Forelimb muscle (tissue), 1 donor: ENCODE results near the gene ZNF48. TPM values are rescaled to one million over a fixed set of nuclear protein-coding genes. Genes with fewer than 3 reads are reported as not detected.

Source experiments
- DNase-seq: peaks from one replicate; pipeline ENCODE4 v3.0.0-alpha.2; 2013; ENCODE audit warnings: low read depth
- polyA plus RNA-seq: library from polyadenylated mRNA; unstranded; fragments of 120-200 nt; gene quantifications from one replicate; pipeline ENCODE4 v1.2.1, GENCODE V29; 2013; ENCODE audit not compliant: insufficient read length

Gene ZNF48
- polyA plus RNA-seq, 1 donor: 5.3 TPM

DNA sequence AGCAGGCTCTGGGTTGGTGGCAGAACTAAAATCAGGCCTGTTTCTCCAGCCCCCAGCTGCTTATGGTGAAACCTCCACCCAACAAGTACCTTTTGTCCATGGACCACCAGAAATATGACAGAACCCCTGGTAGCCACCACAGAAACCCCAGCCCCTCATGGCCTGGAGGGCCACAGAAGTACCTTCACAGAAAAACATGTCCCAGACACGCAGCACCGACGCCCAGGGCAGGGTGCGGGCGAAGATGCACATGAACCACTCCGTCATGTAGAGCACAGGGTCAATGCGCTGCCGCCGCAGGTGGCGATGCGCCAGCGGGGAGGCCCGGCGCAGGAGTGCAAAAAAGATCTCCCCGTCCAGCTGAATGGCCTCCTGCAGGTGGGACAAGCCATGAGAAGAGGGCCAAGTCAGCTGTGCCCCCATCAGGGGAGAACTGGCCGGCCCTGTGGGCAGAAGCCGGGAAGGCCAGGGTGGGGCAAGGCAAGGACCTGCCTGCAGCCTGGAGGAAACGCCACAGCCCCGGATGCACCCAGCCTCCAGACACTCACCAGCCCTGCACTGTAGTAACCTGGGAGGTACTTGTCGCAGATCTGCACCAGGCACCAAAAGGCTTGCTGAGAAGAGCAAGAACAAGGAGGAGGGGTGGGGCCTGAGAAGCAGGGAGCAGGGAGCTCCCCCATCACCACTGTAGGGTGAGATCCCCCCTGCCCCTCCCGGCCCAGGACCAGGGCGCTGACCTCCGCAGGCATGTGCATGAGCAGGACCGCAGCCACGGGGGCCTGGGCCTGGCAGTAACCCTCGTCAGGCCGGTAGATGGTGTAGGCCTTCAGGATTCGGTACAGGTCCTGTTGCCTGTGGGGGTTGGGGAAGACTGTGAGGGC is 36.0 kb upstream of the ZNF48 start:
- no peak for DNase-seq

DNA sequence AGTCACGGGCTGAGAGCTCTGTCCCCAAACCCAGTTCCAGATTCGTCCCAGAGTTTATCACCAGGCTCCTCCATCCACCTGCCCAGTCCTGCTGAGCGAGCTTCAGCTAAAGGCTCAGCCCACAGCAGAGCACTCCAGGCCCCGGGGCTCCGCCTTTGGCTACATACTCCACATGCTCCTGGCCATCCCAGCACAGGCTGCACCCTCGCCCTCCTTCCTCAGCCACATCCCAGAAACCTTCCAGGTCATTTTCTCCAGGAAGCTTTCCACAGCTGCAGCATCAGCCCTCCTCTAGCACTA is 35.4 kb upstream of the ZNF48 start:
- DNase-seq: no peak

DNA sequence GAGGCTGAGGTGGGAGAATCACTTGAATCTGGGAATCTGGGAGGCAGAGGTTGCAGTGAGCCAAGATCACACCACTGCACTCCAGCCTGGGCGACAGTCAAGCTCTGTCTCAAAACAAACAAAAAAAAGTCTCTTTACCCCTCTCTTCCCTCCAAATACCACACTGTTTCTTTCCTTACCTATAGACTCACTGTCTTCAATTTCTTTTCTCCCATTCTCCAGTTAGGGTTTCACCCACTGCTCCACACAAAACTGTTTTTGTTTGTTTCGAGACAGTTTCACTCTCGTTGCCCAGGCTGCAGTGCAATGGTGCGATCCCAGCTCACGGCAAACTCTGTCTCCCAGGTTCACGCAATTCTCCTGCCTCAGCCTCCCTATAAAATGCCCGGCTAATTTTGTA is 34.0 kb upstream of the ZNF48 start:
- DNase-seq: no peak

DNA sequence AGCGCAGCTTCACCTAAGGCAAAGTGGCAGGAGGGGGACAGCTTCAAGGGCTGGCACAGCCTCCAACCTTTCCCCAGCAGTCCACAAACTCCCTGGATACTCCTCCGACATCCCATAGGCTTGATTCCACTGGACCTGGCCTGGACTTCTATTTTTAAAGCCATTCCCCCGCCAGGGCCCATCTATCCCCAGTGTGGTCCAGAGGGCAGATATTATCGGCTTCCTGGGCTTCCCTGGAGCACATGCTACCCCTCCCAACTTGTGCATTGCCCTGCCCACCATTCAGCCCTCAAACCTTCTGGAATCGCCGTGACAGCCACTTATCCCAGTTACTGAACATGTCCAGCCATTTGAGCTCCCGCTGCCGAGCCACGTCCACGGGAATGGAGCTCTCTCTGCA is 30.0 kb upstream of the ZNF48 start:
- DNase-seq: no peak

DNA sequence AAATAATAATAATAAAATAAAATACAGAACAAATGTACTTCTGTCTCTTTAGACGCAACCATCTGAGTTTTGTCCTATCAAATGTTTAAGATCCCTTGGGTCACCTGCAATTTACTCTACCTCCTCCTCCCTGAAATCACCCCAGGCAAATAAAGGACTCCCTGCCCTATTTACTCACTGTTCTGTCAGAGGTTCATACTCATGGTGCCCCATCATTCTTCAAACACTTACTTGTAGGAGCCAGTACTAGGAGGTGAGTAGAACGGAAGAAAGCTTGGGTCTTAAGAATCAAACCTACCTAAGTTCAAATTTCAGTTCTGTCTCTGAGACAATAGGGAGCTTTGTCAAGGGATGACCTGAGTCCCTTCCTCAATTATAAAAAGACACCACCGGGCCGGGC is 28.7 kb upstream of the ZNF48 start:
- DNase-seq: no peak

DNA sequence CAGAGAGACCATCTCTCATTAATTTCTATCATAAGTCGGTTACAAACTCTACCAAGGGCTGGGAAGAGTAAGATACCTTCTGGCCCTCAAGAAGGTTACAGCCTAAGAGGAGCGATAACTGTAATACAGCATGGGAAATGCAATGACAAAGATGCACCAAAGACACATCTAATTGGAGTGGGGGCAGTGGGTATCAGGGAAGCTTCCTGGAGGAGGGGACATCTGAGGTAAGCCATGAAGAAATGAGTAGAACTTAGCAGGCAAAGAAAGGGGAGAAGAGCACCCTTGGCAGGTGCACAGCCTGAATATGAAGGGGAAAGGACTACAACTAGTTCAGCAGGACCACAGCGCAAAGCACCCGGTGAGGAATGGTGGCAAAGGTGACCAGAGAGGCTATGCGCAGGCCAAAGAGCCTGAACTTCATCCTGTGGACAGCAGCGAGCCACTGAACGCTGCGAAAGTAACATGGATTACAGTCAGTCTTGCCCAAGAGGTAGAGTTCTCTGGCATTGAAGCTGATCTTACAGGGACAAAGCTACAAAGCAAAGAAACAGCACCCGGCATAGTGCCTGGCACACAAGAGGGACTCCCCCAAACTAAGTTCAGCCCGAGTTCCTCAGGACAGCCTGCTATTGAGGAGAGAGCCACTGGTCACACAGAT is 27.7 kb upstream of the ZNF48 start:
- no peak for DNase-seq

DNA sequence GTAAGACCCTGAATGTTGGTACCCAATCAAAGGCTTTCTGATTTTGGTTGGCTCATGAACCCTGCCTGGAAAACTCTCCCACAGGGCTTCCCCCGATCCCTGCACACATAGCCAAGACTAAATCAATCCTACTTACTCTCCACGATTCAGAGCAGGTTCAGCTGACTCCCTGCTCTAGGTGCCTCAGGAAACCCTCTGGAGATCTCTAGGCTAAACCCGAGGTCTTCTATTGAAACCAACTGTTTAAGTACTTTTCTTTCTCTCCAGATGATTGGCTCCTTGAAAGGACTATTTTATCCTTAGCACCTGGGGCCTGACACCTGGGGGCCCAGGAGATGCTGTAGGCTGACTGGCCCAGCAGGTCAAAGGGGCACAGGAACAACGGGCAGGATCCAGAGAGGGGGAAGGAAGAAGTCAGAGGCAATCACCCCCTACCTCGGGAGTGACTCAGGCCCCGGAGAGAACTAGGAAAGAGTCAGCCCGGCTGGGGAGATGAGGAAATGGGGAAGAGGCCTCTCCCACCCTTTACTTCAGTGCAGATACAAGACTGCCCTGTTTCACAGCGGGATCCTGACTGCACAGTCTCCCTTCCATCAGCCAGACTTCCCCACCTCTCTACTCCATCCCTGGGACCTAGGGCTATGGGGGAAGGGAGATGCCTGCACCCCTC is 27.0 kb upstream of the ZNF48 start:
- no peak for DNase-seq

DNA sequence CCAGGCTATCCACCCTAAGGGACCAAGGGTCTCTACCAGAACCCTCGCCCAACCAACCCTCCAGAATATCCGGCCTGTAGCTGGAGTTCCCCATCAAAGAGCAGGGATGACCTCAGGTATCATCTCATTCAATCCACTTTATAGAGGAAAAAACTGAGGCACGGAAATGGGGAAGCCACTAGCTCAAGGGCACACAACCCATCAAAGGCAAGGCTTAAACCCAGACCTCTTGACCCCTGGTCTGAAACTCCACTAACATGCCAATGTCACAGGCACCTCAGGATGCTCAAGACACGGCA is 26.5 kb upstream of the ZNF48 start:
- DNase-seq: no peak

DNA sequence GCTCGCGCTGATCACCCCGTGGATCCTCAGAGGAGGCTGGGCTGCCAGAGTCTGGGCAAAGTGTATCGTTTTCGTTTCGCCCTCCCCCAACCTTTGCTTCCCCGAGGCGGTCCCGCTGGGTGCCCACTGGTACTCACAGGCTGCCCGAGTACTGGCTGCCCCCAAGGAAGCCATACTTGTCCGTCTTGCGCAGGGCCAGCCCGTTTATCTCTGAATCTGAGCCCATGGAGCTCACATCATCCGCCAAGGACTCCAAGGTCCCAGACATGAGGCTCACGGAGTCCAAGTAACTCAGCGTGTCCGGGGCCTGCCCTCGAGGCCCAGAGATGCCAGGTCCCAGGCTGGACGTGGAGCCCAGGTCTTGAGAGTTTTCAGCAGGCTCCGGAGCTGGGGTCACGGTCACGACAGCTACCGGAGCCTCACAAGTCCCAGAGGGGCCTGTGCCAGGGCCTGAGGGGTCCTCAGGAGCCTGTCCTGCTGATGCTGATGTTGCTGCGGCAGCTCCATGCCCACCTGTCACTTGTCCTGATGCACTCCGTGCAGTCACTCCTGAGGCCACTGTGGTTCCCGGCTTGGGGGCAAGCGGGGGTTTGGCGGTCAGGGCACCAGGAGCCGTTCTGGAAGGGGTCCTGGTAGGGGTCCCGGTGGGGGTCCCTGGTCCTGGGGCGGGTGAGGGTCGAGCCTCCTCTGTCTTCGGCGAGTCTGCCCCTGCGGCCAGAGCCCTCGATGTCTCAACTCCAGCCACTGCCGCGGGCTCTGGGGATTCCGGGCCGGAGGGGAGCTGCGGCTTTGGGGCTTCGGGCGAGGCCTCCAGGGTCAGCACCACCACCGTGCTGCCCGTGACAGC is 25.9 kb upstream of the ZNF48 start:
- DNase-seq: no peak

DNA sequence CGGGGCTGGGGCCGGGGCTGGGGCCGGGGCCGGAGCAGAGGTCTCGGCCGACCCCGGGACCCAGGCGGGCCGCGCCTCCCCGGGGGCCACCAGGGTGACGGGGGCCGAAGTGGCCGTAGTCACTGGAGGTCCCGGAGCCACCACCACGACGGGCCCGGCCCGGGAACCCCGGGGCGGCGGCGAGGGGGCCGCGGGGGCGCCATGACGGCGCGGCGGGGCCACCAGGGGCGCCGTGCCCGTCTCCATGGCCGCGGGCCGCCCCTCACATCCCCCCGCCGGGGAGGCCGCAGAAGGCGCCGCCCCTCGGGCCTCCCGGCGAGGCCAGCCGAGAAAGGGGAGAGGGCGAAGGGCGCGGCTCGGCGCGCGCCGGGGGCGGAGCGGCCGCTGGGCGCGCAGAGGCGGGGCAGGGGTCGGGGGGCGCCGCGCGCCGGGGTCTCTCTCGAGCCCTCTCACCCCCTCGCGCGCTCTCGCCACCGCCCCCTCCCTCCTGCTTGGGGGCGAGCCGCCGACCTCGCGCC is 25.2 kb upstream of the ZNF48 start:
- no peak for DNase-seq

DNA sequence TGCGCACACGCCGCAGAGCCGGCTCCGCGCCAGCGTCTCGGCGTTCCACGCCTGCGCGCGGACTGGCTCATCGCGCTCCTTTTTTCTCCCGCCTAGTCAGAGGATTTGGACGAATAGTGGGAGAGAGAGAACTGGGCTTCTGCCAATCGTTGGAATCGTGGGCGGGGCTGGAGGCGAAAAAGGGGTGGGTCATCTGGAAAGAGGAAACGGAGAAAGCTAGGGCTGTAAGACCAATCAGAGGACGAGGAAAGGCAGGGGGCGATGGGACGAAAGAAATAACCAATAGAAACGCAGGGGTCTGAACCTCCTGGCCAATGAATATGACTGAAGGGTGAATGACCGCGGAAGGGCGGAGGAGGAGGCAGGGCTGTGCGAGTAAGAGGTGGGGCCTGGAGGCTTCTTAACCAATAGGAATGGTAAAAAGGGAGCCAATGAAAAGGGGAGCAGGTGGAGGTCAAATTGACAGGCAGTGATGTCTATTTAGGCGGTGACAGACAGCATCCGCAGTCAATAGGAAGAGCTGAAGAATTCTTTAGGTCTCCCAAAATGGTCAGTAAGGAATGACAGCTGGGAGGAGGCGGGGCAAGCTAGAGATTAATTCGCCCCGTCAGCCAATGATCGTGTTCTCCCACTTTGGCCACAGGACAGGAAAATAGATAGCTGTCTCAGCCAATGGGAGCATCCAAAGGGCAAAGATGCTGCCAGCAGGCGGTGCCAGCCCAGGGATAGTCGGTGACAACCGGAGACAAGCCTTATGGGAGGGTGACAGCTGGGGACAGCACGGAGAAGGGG is 24.6 kb upstream of the ZNF48 start, which contains the start of gene TBC1D10B:
Gene TBC1D10B (minus strand): TSS at position 39 of the 792 bp plus-strand sequence. CDS start 311 bp downstream, outside the sequence.
- DNase-seq: peak; percentile 99

DNA sequence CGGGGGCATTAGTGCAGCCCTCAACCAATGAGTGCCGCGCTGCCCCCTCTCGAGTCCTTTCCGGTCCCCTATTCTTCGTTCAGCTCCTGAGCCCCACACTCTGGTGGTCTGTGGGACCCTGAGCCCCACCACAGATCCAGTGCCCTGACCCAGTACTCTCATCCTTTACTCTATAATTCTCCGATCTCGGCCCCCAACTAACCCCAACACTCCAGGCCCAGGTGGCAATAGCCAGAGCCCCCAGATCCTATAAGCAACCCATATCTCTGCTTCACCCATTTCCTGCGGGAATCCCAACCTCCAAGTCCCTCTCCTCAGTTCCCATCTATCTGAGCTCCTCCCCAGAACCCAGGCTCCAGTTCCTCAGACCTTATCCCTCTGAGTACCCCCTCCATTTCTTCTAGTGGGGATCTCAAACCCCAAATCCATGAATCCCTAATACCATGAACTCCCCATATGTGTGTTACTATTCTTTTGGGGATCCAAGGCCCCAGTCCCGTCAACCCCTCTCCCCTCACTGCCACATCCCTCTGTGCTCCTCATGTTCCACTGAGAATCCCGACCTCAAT is 23.9 kb upstream of the ZNF48 start:
- no peak for DNase-seq

DNA sequence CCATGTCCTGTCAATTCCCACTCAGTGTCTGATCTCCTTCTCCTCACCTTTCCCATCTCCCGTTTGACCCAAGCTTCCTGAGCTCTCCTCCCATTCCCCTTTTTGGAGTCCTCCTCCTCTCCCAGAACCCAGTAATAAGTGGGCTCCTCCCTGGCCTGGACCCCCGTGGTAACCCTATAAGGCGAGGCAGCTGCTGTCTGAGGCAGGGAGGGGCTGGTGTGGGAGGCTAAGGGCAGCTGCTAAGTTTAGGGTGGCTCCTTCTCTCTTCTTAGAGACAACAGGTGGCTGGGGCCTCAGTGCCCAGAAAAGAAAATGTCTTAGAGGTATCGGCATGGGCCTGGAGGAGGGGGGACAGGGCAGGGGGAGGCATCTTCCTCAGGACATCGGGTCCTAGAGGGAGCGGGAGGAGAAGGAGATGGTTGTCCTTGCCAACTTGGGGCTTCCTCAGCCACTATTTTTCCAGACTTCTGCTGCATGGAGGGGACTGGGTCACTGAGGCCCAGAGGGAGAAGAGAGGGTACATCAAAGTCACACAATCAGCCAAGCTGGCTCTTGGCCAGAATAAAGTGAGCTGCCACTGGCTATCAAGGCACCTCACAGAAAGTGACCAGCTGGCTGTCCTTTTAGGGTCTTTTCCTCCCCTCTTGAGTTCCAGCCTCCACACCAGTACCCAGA is 23.0 kb upstream of the ZNF48 start:
- no peak for DNase-seq

DNA sequence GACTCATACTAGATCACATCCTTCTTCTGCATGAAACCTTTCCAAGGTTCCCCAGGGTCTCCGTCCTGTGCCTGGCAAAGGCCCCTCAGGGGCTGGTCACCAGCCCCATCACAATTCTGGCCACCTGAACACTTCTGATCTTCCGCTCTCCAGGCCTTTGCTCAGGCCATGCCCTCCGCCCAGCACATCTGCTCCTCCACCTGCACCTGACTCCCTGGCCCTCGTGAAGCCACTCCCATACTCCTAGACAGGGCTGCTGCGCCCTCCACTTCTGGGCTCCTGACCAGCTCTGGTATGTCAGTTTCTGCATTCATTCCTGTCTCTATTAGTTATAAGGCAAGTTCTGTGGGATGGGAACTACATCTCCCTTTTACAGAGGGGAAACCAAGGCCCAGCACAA is 22.5 kb upstream of the ZNF48 start:
- no peak for DNase-seq

DNA sequence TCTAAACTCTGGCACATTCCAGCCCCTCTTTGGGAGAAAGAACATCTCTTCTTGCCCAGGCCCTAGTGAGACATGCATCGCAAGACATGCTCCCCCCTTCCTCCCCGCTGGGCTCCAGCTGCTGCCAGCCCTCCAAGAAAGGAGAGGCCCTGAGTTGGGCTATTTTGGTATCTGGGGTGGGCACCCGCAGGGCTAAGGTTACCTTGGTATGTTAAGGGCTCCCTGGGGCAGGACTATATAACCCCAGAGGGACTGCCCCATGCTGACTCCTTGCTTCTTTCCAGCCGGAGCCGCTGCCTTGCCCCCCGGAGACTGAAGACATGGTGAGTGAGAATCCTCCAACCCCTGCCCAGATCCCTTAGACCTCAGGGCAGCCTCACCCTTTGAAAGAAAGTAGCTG is 20.7 kb upstream of the ZNF48 start, which contains the start of gene MYL11:
Gene MYL11 (plus strand): TSS at position 265 of the 400 bp plus-strand sequence. CDS start 56 bp downstream, at position 321.
- no peak for DNase-seq

DNA sequence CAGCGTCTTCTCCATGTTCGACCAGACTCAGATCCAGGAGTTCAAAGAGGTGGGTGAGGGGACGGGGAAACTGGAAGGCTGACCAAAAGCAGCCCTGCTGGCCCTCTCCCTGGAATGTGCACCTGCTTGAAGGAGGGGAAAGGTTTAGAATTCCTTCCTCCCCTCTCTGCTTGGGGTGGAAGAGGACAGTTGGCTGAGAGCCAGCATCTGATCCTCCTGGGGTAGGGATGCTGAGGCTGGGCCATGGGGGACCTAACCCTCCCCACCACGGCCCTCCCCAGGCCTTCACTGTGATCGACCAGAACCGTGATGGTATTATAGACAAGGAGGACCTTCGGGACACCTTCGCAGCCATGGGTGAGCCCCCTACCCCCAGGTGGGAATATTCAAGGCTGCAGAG is 19.4 kb upstream of the ZNF48 start:
- no peak for DNase-seq

DNA sequence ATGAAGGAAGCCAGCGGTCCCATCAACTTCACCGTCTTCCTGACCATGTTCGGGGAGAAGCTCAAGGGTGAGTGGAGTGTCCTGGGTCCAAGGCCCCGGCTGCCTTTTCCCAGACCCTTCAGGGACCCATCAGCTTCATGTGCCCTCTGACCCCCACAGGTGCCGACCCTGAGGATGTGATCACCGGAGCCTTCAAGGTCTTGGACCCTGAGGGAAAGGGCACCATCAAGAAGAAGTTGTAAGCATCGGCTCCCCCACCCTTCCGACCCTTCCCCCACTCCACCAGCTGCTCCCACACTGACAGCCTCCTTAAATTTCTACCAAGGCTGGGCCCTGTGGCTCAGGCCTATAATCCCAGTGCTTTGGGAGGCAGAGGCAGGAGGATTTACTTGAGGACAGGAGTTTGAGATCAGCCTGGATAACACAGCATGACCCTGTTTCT is 18.7 kb upstream of the ZNF48 start:
- DNase-seq: no peak

DNA sequence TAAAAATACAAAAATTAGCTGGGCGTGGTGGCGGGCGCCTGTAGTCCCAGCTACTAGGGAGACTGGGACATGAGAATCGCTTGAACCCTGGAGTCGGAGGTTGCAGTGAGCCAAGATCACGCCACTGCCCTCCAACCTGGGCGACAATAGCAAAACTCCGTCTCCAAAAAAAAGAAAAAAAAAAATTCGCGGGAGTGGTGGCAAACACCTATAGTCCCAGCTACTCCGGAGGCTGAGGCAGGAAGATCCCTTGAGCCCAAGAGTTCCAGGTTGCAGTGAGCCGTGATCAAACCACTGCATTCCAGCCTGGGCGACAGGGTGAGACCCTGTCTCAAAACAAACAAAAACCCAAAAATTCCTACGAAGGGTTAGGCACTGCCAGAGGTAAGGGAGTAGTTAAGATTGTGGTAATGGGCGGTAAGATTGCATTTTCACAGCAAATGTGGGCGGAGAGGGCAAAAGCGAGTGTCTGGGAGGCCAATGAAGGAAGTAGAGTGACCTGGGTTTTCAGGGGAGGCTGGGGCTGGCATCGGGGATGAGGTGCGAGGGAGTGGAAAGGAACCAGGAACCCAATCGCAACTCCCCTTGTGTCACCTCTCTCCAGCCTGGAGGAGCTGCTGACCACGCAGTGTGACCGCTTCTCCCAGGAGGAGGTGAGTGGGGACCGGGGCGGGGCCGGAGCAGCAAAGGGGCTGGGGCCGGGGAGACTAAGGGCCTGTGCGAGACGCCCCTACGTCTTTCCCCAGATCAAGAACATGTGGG is 18.0 kb upstream of the ZNF48 start:
- DNase-seq: no peak

DNA sequence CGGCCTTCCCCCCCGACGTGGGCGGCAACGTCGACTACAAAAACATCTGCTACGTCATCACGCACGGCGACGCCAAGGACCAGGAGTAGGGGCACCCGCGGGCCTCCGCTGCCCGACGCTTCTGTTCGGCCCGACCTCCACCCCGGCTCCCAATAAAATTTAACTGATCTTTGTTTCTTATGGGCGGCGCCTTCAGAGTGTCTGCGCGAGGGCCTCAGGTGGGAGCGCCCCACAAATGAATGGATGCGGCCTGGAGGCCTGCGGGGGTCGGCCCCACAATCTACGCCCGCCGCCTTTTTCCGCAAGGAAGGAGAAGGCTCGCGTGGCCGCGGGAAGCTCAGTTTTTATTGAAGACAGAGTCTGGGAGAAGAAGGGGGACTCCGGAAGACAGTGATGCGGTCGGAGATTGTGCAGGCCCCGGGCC is 17.4 kb upstream of the ZNF48 start:
- DNase-seq: peak; percentile 80
